ENCODE data around the gene COP1. TPM values are rescaled to one million over a fixed set of nuclear protein-coding genes. Genes with fewer than 3 reads are reported as not detected.
"Not testable (repeated sequence)": the region's sequence is repeated elsewhere in the genome, so short reads cannot be mapped to it uniquely, and the experiment has no call there.

Gene COP1
- total RNA-seq, 4 donors from 2014 or later = 46.2 to 76.3 (median 50.5) TPM

- intact Hi-C loops (cut with DNase I; ENCODE audit: low total_unique reads) = no loop called here
- 93 to 96% methylated on average over 2 of the region's 2 CpGs for WGBS, 2 donors
- TF ChIP-seq CTCF (IDR thresholded peaks at IDR 0.05) (no peak), POLR2A (IDR thresholded peaks at IDR 0.05) (no peak)
- DNase-seq (ENCODE audit: low spot score in 2 of 2) = no peak
- no peak overlapping the region for H3K4me3 ChIP-seq (ENCODE audit: low read depth, poor library complexity, severe bottlenecking)
These were observed 177.5 kb downstream of the COP1 start for GRCh38 chr1:176029609-176030008.

GRCh38 chr1:176029155-176029554, 177.9 kb downstream of the COP1 start:
- TF ChIP-seq POLR2A (IDR thresholded peaks at IDR 0.05) = no peak
- TF ChIP-seq CTCF (IDR thresholded peaks at IDR 0.05) = no peak
- no peak for DNase-seq (ENCODE audit: low spot score in 2 of 2)
- intact Hi-C loops (cut with DNase I; ENCODE audit: low total_unique reads) = no loop called here
- no peak overlapping the region for H3K4me3 ChIP-seq (ENCODE audit: low read depth, poor library complexity, severe bottlenecking)

- intact Hi-C loops (cut with DNase I; ENCODE audit: low total_unique reads); DNase-seq (ENCODE audit: low spot score in 2 of 2): not testable (repeated sequence)
- WGBS, 2 donors = 72 to 82% methylated on average over 4 of the region's 4 CpGs
These were observed 179.2 kb downstream of the COP1 start for GRCh38 chr1:176027934-176028333.

GRCh38 chr1:176022574-176022973, 184.5 kb downstream of the COP1 start:
- 87 to 92% methylated on average over 3 of the region's 3 CpGs for WGBS, 2 donors
- intact Hi-C loops (cut with DNase I; ENCODE audit: low total_unique reads) = no loop called here
- no peak for TF ChIP-seq POLR2A (IDR thresholded peaks at IDR 0.05)
- TF ChIP-seq CTCF (IDR thresholded peaks at IDR 0.05) = no peak
- DNase-seq (ENCODE audit: low spot score in 2 of 2) = no peak
- no peak overlapping the region for H3K4me3 ChIP-seq (ENCODE audit: low read depth, poor library complexity, severe bottlenecking)

More at GRCh38 chr1:176027934-176028333, 179.2 kb downstream of the COP1 start:
- H3K4me3 ChIP-seq (ENCODE audit: low read depth, poor library complexity, severe bottlenecking) = not testable (repeated sequence)

GRCh38 chr1:176017722-176018121, 189.4 kb downstream of the COP1 start:
- WGBS, 2 donors = 92 to 93% methylated on average over 4 of the region's 4 CpGs
- H3K4me3 ChIP-seq (ENCODE audit: low read depth, poor library complexity, severe bottlenecking) = no peak overlapping the region
- no peak for TF ChIP-seq POLR2A (IDR thresholded peaks at IDR 0.05)
- no peak for TF ChIP-seq CTCF (IDR thresholded peaks at IDR 0.05)
- DNase-seq (ENCODE audit: low spot score in 2 of 2) = no peak
- intact Hi-C loops (cut with DNase I; ENCODE audit: low total_unique reads) = no loop called here

- intact Hi-C loops (cut with DNase I; ENCODE audit: low total_unique reads) = no loop called here
- TF ChIP-seq POLR2A (IDR thresholded peaks at IDR 0.05) = no peak
- TF ChIP-seq CTCF (IDR thresholded peaks at IDR 0.05) = no peak
- 98 to 99% methylated on average over 2 of the region's 2 CpGs for WGBS, 2 donors
- H3K4me3 ChIP-seq (ENCODE audit: low read depth, poor library complexity, severe bottlenecking) = no peak overlapping the region
- no peak for DNase-seq (ENCODE audit: low spot score in 2 of 2)
These were observed 197.1 kb downstream of the COP1 start for GRCh38 chr1:176009951-176010350.

GRCh38 chr1:176007756-176008389, 199.2 kb downstream of the COP1 start:
- H3K4me3 ChIP-seq (ENCODE audit: low read depth, poor library complexity, severe bottlenecking); DNase-seq (ENCODE audit: low spot score in 2 of 2); intact Hi-C loops (cut with DNase I; ENCODE audit: low total_unique reads): not testable (repeated sequence)
- 98% methylated on average over 28 of the region's 28 CpGs for WGBS, 2 donors

GRCh38 chr1:175994660-175995059, 212.4 kb downstream of the COP1 start:
- 100% methylated on average over 1 of the region's 1 CpG for WGBS, 2 donors
- H3K4me3 ChIP-seq (ENCODE audit: low read depth, poor library complexity, severe bottlenecking); intact Hi-C loops (cut with DNase I; ENCODE audit: low total_unique reads); DNase-seq (ENCODE audit: low spot score in 2 of 2): not testable (repeated sequence)

- H3K4me3 ChIP-seq (ENCODE audit: low read depth, poor library complexity, severe bottlenecking); intact Hi-C loops (cut with DNase I; ENCODE audit: low total_unique reads); DNase-seq (ENCODE audit: low spot score in 2 of 2): not testable (repeated sequence)
- WGBS, 2 donors = 98 to 100% methylated on average over 8 of the region's 8 CpGs
These were observed 214.3 kb downstream of the COP1 start for GRCh38 chr1:175992825-175993224.

GRCh38 chr1:175992202-175992601, 214.9 kb downstream of the COP1 start:
- intact Hi-C loops (cut with DNase I; ENCODE audit: low total_unique reads) = not testable (repeated sequence)
- WGBS, 2 donors = 92 to 95% methylated on average over 14 of the region's 14 CpGs

More at GRCh38 chr1:175992202-175992601, 214.9 kb downstream of the COP1 start:
- not testable (repeated sequence) for DNase-seq (ENCODE audit: low spot score in 2 of 2); H3K4me3 ChIP-seq (ENCODE audit: low read depth, poor library complexity, severe bottlenecking)
